Central memory CD8-positive, alpha-beta T cell (primary cell): ENCODE results near the gene TRIM47.
A peak's percentile ranks its signal among the peaks of the same experiment; 100 is the strongest.
"Not testable (repeated sequence)": the region's sequence is repeated elsewhere in the genome, so short reads cannot be mapped to it uniquely, and the experiment has no call there.

ENCODE experiments used
- ATAC-seq: fragments of 150-1000 bp; cut with Tn5 transposase; replicated peaks from 2 replicates; pipeline ENCODE4 v1.10.0; 2022; ENCODE audit warnings: mild to moderate bottlenecking, moderate FRiP score, moderate number of reproducible peaks; ENCODE audit not compliant: poor library complexity, severe bottlenecking; ENCODE audit errors: extremely low read depth
- DNase-seq, 2 donors: peaks; one replicate each; pipeline ENCODE4 v3.0.0; 2021; ENCODE audit warnings: low spot score in 2 of 2
- H3K27ac Mint-ChIP-seq: one replicate; pipeline ENCODE4 v1.8.0; 2022; ENCODE audit warnings: low read depth, mild to moderate bottlenecking, moderate library complexity, mixed read lengths
- H3K27me3 Mint-ChIP-seq: one replicate; pipeline ENCODE4 v1.8.0; 2022; ENCODE audit warnings: mixed read lengths
- H3K36me3 Mint-ChIP-seq: one replicate; pipeline ENCODE4 v1.8.0; 2022; ENCODE audit warnings: mild to moderate bottlenecking, moderate library complexity, mixed read lengths; ENCODE audit not compliant: insufficient read depth
- H3K4me1 Mint-ChIP-seq: one replicate; pipeline ENCODE4 v1.8.0; 2022; ENCODE audit warnings: mixed read lengths
- H3K4me3 Mint-ChIP-seq: one replicate; pipeline ENCODE4 v1.8.0; 2022; ENCODE audit warnings: mild to moderate bottlenecking, moderate library complexity, mixed read lengths
- H3K9me3 Mint-ChIP-seq: one replicate; pipeline ENCODE4 v1.8.0; 2022; ENCODE audit warnings: mixed read lengths

Gene TRIM47

DNA sequence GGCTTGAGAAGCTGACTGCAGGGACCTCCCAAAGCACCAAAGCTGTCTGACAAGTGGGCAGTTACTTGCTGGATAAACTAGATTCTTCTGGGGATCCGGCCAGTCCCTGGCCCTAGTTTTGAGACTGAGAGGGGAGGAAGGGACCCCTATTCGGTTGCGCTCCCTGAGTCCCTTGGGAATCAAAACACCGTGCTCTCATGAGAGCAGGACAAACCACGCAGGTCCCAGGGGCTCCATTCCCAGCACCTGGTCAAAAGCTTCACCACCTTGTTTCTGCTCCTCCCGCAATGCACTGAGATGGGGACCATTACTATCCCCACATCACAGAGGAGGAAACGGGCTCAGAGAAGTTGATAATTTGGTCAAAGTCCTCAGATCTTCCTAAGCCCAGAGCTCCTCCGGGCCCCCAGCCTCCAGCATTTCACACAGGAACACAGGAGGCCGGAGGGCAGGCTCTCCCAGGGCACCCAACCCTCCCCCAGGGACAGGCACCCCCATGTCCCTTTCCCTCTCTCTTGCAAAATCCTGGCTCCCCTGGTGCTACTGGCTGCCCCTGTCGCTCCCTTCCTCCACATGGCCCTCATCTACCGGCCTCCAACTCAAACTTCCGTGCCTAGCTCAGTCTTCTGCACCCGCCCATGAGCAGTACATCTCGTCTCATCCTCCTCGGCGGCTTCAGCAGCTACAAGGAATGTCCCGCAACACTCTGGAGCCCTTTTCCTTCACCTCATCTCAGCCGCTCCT is 15.1 kb upstream of the TRIM47 start:
- ATAC-seq = no peak
- Mint-ChIP-seq H3K36me3 (peaks cover 8% of the 10 kb centered on the region), H3K4me1 (peaks cover 34% of the 10 kb centered on the region), H3K27ac (peak overlapping the region; percentile 73), H3K9me3 (no peaks in the 10 kb centered on the region), H3K4me3 (no peak overlapping the region), H3K27me3 (no peaks in the 10 kb centered on the region)
- DNase-seq = no peak

DNA sequence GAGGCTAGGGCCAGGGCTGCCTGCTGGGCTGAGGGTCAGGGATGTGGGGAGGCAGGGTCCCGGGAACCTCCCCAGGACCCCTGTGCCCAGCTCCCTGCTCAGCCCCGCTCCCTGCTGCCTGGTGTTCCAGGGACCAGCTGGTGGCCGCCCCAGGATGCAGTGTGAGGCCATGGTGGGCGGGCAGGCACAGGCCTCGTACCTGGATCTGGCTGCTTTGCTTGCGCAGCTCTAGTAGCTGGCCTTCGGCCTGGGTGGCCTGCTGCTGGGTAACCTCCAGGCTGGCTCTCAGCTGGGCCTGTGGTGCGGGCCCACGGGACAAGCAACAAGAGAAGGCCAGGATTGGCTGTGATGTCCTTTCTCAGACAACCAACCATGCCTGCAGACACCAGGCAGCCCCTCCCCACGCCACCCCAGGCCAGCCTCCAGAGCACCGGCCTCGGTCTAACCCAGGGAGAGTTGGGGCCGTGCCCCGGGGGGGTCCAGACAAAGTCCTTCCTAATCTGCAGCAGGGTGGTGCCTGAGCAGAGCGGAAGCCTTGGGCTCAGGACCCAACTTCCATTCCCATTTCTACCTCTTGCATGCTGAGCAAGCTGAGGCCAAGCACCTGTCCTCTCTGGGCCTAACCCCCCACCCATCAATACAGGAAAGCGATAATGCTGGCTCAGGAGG is 14.3 kb upstream of the TRIM47 start:
- ATAC-seq (no peak), DNase-seq (no peak)
- Mint-ChIP-seq H3K9me3 (no peaks in the 10 kb centered on the region), H3K27me3 (no peaks in the 10 kb centered on the region), H3K4me3 (no peak overlapping the region), H3K27ac (no peak overlapping the region), H3K36me3 (peaks cover 8% of the 10 kb centered on the region), H3K4me1 (peaks cover 33% of the 10 kb centered on the region)

DNA sequence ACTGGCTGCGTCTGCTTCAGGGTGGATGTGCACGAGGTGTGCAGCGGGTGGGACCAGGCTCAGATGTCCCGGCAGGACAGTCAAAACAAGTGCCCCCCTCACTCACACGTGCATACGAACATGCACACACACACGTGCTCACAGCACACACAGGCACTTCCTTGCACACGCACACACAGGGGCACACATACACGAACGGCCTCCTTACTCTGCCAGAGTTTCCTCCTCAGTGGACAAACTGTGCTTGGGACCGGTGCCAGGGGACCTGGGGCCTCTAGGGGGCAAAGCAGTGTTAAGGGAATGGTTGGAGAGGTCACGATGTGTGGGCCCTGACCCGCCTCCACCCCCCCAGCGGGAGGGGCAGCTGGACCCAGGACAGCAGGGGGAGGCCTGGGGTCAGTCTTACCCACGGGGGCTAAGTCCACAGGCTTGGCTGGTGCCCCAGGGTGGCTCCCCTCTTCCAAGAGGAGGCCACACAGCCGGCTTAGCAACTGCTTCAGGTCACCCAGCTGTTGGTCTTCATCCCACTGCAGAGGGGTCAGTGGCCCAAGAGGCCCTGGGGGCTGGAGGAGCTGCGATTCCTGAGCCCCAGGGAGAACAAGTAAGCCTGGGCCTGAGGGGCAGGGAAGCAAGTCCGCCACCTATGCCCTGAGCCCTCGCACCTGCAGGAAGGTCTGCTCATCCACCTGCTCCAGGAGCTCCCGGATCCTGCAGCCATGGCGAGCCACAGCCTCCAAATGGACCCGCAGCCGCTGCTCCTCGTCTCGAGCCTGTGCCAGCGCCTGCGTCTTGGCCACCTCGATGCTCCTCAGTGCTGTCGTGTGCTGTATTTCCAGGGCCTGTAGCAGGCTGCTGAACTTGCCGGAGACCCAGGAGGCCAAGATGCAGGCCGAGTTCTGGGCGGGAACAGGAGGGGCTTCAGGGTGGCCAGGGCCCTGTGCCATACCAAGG is 13.5 kb upstream of the TRIM47 start:
- H3K4me1 Mint-ChIP-seq = peaks cover 28% of the 10 kb centered on the region
- no peak overlapping the region for H3K4me3 Mint-ChIP-seq
- peaks cover 10% of the 10 kb centered on the region for H3K36me3 Mint-ChIP-seq
- no peaks in the 10 kb centered on the region for H3K9me3 Mint-ChIP-seq
- ATAC-seq (no peak), DNase-seq (no peak)
- H3K27me3 Mint-ChIP-seq = no peaks in the 10 kb centered on the region
- H3K27ac Mint-ChIP-seq = no peak overlapping the region

DNA sequence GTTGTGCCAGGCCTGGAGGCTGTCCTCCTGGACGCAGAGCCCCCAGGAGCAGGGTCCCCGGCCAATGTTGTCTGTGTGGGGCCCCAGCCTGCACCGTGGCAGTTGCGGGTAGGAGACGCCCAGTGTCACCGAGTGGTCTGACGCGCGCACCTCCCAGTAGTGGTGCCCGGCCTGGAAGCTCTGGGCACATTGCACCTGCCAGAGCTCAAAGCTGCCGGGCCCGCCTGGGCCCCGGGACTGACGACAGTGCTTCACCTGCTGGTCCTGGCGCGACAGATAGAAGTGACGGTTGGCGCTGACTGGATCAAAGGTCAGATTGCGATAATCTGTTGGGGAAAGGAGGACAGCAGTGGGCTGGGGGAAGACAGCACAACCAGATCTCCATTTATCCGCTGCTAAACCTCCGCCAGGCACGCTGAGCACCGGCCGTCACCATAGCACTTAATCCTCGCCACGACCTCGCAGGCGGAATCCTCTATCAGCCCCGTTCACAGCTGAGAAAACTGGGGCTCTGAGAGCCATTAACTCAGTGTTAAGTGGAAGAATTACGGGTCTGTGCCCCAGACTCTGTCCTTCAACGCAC is 12.7 kb upstream of the TRIM47 start:
- DNase-seq (no peak), ATAC-seq (no peak)
- H3K4me3 Mint-ChIP-seq = no peak overlapping the region
- peaks cover 28% of the 10 kb centered on the region for H3K4me1 Mint-ChIP-seq
- H3K27me3 Mint-ChIP-seq = no peaks in the 10 kb centered on the region
- H3K27ac Mint-ChIP-seq = no peak overlapping the region
- no peaks in the 10 kb centered on the region for H3K9me3 Mint-ChIP-seq
- H3K36me3 Mint-ChIP-seq = peaks cover 10% of the 10 kb centered on the region

DNA sequence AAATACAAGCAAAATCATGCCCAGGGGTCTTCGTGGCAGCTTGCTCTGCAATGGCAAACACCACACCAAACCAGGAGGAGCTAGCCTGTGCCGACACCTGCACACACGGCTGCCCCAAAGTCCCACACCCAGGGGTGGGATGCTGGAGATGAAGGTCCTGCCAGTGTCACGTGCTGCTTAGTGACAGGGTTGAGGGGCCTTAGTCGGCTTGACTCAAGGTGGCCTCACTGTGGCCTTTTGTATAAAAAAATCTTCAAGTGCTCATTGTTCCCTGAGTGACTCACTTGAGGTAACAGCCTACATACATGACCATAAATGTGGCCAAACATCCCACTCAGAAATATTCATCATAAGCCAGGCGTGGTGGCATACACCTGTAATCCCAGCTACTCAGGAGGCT is 11.1 kb upstream of the TRIM47 start:
- Mint-ChIP-seq H3K36me3 (peaks cover 8% of the 10 kb centered on the region), H3K27ac (no peak overlapping the region)
- ATAC-seq = no peak

DNA sequence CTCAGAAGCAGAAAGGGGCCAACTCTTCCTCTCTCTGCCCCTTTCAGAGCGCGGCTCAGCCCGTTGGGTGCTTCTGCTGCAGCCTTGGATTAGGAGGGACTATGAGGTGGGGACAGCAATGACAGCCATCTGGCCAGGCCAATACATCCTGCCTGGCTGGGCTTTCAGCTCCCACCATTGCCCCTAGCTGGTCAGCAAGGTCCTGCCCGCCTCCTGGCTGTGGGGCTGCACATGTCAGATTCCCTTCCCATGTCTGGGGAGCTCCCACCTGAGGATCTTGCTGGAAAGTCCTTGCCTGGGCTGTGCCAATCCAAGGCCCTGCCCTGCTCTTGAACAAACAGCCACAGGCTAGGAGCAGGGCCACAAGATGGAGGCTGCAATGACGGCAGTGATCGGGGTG is 10.1 kb upstream of the TRIM47 start:
- no peak overlapping the region for H3K27ac Mint-ChIP-seq
- H3K27me3 Mint-ChIP-seq = no peaks in the 10 kb centered on the region
- H3K4me3 Mint-ChIP-seq = no peak overlapping the region
- H3K4me1 Mint-ChIP-seq = peaks cover 4% of the 10 kb centered on the region
- ATAC-seq = no peak
- peaks cover 4% of the 10 kb centered on the region for H3K36me3 Mint-ChIP-seq
- DNase-seq = no peak
- H3K9me3 Mint-ChIP-seq = no peaks in the 10 kb centered on the region

More for the DNA sequence above, 11.1 kb upstream of the TRIM47 start:
- H3K4me1 Mint-ChIP-seq = peaks cover 14% of the 10 kb centered on the region
- H3K4me3 Mint-ChIP-seq = no peak overlapping the region
- no peak for DNase-seq
- no peaks in the 10 kb centered on the region for H3K27me3 Mint-ChIP-seq
- no peaks in the 10 kb centered on the region for H3K9me3 Mint-ChIP-seq

DNA sequence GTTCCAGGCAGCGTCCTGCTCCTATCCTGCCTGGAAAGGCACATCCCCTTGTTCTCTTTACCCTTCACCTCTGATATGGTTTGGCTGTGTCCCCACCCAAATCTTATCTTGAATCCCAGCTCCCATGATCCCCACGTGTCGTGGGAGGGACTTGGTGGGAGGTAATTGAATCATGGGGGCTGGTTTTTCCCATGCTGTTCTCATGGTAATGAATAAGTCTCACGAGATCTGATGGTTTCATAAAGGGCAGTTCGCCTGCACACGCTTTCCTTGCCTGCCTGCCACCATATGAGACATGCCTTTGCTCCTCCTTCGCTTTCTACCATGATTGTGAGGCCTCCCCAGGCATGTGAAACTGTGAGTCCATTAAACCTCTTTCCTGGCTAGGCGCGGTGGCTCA is 7.5 kb upstream of the TRIM47 start:
- not testable (repeated sequence) for H3K27ac Mint-ChIP-seq, H3K27me3 Mint-ChIP-seq, H3K4me3 Mint-ChIP-seq, H3K36me3 Mint-ChIP-seq, DNase-seq, ATAC-seq, H3K9me3 Mint-ChIP-seq
- peaks cover 11% of the 10 kb centered on the region for H3K4me1 Mint-ChIP-seq

DNA sequence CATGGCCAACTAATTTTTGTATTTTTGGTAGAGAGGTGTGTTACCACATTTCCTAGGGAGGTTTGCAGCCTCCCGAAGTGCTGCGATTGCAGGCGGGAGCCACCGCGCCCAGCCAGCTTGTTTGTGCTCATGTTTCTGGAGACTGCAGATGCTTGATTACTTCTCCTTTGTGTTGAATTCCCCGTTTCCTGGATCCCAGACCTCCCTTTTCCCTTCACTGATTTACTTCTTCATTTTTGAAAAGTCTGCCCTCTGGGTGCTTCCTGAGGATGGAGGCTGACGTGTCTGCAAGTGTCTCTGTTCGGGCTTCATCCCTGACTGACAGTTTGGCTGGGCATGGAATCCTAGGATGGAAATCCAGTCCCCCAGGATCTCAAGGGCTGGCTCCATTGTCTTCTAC is 7.0 kb upstream of the TRIM47 start:
- no peak for DNase-seq
- Mint-ChIP-seq H3K27me3 (no peaks in the 10 kb centered on the region), H3K4me3 (no peak overlapping the region), H3K36me3 (peaks cover 5% of the 10 kb centered on the region), H3K27ac (no peak overlapping the region), H3K9me3 (no peaks in the 10 kb centered on the region), H3K4me1 (peaks cover 9% of the 10 kb centered on the region)
- ATAC-seq = no peak

DNA sequence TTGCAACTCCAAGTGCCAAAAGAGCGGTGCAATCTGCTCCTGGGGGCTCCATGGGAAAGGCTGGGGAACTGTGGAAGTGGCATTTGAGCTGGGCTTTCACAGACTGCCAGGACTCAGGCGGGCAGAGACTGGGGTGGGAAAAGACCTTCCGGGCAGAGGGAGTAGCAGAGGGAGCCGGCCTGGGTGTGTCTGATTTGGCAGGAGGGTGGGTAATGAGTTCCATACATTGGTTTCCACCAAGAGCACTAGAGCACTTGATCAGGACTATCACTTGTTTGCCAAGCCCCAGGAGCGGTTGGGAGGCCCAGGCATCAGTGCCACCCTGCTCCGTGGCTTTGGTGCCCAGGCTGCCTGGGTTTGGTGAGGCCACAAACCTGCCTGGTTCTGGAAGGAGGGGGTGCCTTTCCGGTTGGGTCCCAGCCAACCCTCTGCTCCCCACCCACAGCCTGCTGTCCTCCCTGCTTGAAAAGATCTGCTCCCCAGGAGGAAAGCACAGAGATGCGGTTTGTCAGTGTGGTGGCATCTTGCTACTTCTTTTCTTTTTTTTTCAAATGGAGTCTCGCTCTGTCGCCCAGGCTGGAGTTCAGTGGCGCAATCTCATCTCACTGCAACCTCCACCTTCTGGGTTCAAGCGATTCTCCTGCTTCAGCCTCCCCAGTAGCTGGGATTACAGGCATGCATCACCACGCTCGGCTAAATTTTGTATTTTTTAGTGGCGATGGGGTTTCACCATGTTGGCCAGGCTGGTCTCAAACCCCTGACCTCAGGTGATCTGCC is 3.5 kb upstream of the TRIM47 start:
- Mint-ChIP-seq H3K4me1 (peaks cover 18% of the 10 kb centered on the region), H3K4me3 (no peak overlapping the region), H3K36me3 (peaks cover 4% of the 10 kb centered on the region), H3K27me3 (no peaks in the 10 kb centered on the region), H3K9me3 (no peaks in the 10 kb centered on the region), H3K27ac (peak overlapping the region; percentile 41)
- no peak for DNase-seq
- ATAC-seq = no peak

DNA sequence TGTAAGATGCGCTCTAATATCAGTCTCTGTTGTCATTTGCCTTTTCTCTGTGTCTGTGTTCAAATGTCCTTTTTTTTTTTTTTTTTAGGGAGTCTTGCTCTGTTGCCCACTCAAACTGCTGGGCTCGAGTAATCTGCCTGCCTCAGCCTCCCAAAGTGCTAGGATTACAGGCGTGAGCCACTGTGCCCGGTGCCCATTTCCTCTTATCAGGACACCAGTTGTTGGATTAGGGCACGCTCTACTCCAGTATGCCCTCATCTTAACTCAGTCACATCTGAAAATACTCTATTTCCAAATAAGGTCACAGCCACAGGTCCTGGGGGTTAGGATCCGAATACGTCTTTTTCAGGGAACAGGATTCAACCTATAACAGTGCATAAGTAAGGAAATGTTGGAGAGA is 1.9 kb upstream of the TRIM47 start:
- Mint-ChIP-seq H3K36me3 (peaks cover 4% of the 10 kb centered on the region), H3K27ac (no peak overlapping the region), H3K4me3 (no peak overlapping the region), H3K9me3 (no peaks in the 10 kb centered on the region), H3K4me1 (peaks cover 31% of the 10 kb centered on the region), H3K27me3 (no peaks in the 10 kb centered on the region)
- ATAC-seq = no peak
- DNase-seq = no peak

DNA sequence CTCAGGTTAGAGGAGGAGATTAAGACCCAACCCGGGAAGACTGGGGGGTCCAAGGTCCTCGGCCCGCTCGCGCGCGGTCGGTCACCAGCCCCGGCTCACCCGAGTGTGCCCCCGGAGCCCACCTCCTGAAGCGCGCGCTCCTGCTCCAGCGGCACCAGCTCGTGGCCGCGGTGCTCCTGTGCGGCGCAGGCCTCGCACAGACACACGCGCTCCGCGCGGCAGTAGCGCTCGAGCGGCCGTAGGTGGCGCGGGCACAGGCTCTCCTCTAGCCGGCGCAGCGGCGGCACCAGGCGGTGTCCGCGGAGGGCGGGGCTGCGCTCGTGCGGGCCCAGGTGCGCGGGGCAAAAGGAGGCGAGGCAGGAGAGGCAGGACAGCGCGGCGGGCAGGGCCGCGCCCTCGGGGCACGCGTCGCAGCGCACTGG is 618 bp downstream of the TRIM47 start:
- Mint-ChIP-seq H3K4me1 (peaks cover 31% of the 10 kb centered on the region), H3K9me3 (no peaks in the 10 kb centered on the region), H3K27me3 (no peaks in the 10 kb centered on the region), H3K27ac (peak overlapping the region; percentile 81), H3K36me3 (peaks cover 5% of the 10 kb centered on the region), H3K4me3 (peak overlapping the region; percentile 87)
- ATAC-seq = peak; percentile 76
- peak; percentile 51 to 54 for DNase-seq
